DND-41 (cell line): ENCODE results near the gene ZNF701.
"Not testable (repeated sequence)": the region's sequence is repeated elsewhere in the genome, so short reads cannot be mapped to it uniquely, and the experiment has no call there.

Experiments
- ATAC-seq: fragments of 200-7000 bp; cut with Tn5 transposase; 3 replicates; pipeline ENCODE4 v1.9.1; 2021; ENCODE audit warnings: low read depth; ENCODE audit not compliant: insufficient read depth
- DNase-seq: peaks from one replicate; pipeline ENCODE4 v3.0.0-alpha.2; 2020
- H2AFZ ChIP-seq: 2 replicates; pipeline ENCODE4 v1.6.0; 2012; ENCODE audit warnings: low read depth, low read length
- H3K27ac ChIP-seq: 2 replicates; pipeline ENCODE4 v1.5.1; 2012; ENCODE audit warnings: low read length, inconsistent platforms
- H3K27me3 ChIP-seq: fragments of 200-600 bp; sonication (generic); 2 replicates; pipeline ENCODE4 v1.6.0; 2012; ENCODE audit warnings: low read length, mild to moderate bottlenecking, inconsistent platforms; ENCODE audit not compliant: insufficient read depth, poor library complexity
- H3K36me3 ChIP-seq: 2 replicates; pipeline ENCODE4 v1.5.1; 2012; ENCODE audit warnings: low read length, inconsistent platforms; ENCODE audit not compliant: insufficient read depth
- H3K4me1 ChIP-seq: 2 replicates; pipeline ENCODE4 v1.5.1; 2012; ENCODE audit warnings: mild to moderate bottlenecking, low read length; ENCODE audit not compliant: insufficient read depth
- H3K4me2 ChIP-seq: 2 replicates; pipeline ENCODE4 v1.6.0; 2012; ENCODE audit warnings: mild to moderate bottlenecking, moderate library complexity, low read length, inconsistent platforms; ENCODE audit not compliant: insufficient read depth
- H3K4me3 ChIP-seq, 2 experiments: fragments of 200-600 bp in 1 of 2; shearing (Covaris generic) in 1 of 2; 2 replicates each; pipeline ENCODE4 v1.5.1; 2012 to 2016; ENCODE audit warnings: inconsistent platforms in 2 of 2, low read length in 2 of 2, mild to moderate bottlenecking in 2 of 2, low read depth in 1 of 2, moderate library complexity in 1 of 2
- H3K79me2 ChIP-seq: 2 replicates; pipeline ENCODE4 v1.6.0; 2012; ENCODE audit warnings: low read length, inconsistent platforms; ENCODE audit not compliant: insufficient read depth
- H3K9ac ChIP-seq: 2 replicates; pipeline ENCODE4 v1.6.0; 2012; ENCODE audit warnings: low read depth, mild to moderate bottlenecking, inconsistent platforms, low read length, moderate library complexity
- H3K9me3 ChIP-seq: 2 replicates; pipeline ENCODE4 v1.5.1; 2012; ENCODE audit warnings: low read length, moderate library complexity, mild to moderate bottlenecking, inconsistent platforms; ENCODE audit not compliant: insufficient read depth, severe bottlenecking
- H4K20me1 ChIP-seq: 2 replicates; pipeline ENCODE4 v1.6.0; 2012; ENCODE audit warnings: low read length; ENCODE audit not compliant: insufficient read depth
- CTCF ChIP-seq: IDR thresholded peaks from 2 replicates; pipeline ENCODE4 v1.5.1; 2012; ENCODE audit warnings: borderline replicate concordance, low read length, moderate library complexity, mild to moderate bottlenecking; ENCODE audit not compliant: poor library complexity, severe bottlenecking; ENCODE audit errors: extremely low read depth
- EZH2 ChIP-seq: IDR thresholded peaks from 3 replicates; pipeline ENCODE4 v1.6.1; 2012; ENCODE audit warnings: borderline replicate concordance, low read depth, mild to moderate bottlenecking, moderate library complexity, low read length, inconsistent platforms; ENCODE audit not compliant: severe bottlenecking

ZNF701 gene

GRCh38 chr19:52533901-52534300 is 36.2 kb upstream of the ZNF701 start:
- TF ChIP-seq CTCF (no peak), EZH2 (no peak)
- H3K79me2 ChIP-seq = peaks cover 84% of the 10 kb centered on the region
- peaks cover 10% of the 10 kb centered on the region; the same call in 1 of the 2 replicates for H4K20me1 ChIP-seq
- peaks cover 42% of the 10 kb centered on the region for H3K4me1 ChIP-seq
- no peaks in the 10 kb centered on the region for H3K27me3 ChIP-seq
- no peak for ATAC-seq
- H3K9ac ChIP-seq = no peak overlapping the region
- no peak overlapping the region for H3K27ac ChIP-seq
- H3K9me3 ChIP-seq = no peaks in the 10 kb centered on the region
- H3K36me3 ChIP-seq = peaks cover 8% of the 10 kb centered on the region; the same call in 1 of the 2 replicates
- no peak overlapping the region for H2AFZ ChIP-seq
- H3K4me2 ChIP-seq = peak overlapping the region; percentile 95
- no peak for DNase-seq
- H3K4me3 ChIP-seq = no peak overlapping the region

- Histone ChIP-seq H3K4me2 (peak overlapping the region; percentile 95), H3K27ac (peak overlapping the region; percentile 64), H3K4me3 (peak overlapping the region; percentile 48 to 75), H2AFZ (peak overlapping the region; percentile 67), H3K36me3 (peaks cover 10% of the 10 kb centered on the region; the same call in 1 of the 2 replicates), H3K79me2 (peaks cover 84% of the 10 kb centered on the region), H4K20me1 (peaks cover 14% of the 10 kb centered on the region; the same call in 1 of the 2 replicates), H3K9ac (peak overlapping the region; percentile 75), H3K4me1 (peaks cover 37% of the 10 kb centered on the region)
- not testable (repeated sequence) for H3K27me3 ChIP-seq, H3K9me3 ChIP-seq
- DNase-seq (peak; percentile 70), ATAC-seq (peak; percentile 30)
These were observed 34.7 kb upstream of the ZNF701 start for GRCh38 chr19:52535385-52535770.

- TF ChIP-seq EZH2 (no peak), CTCF (no peak)
- Histone ChIP-seq H3K4me1 (peaks cover 37% of the 10 kb centered on the region), H4K20me1 (peaks cover 14% of the 10 kb centered on the region; the same call in 1 of the 2 replicates), H3K9ac (peak overlapping the region; percentile 75), H3K79me2 (peaks cover 84% of the 10 kb centered on the region), H3K4me3 (peak overlapping the region; percentile 48 to 75), H3K36me3 (peaks cover 10% of the 10 kb centered on the region; the same call in 1 of the 2 replicates), H3K27ac (peak overlapping the region; percentile 89), H3K27me3 (no peaks in the 10 kb centered on the region), H3K9me3 (no peaks in the 10 kb centered on the region), H3K4me2 (peak overlapping the region; percentile 95), H2AFZ (peak overlapping the region; percentile 85)
- peak; percentile 96 for DNase-seq
- ATAC-seq = peak; percentile 92
These were observed 34.2 kb upstream of the ZNF701 start for GRCh38 chr19:52535771-52536447.

- DNase-seq (peak; percentile 73), ATAC-seq (peak; percentile 59)
- Histone ChIP-seq H3K27ac (peak overlapping the region; percentile 89), H3K36me3 (peaks cover 12% of the 10 kb centered on the region), H3K4me3 (peak overlapping the region; percentile 48 to 75), H3K4me1 (peaks cover 37% of the 10 kb centered on the region), H3K79me2 (peaks cover 86% of the 10 kb centered on the region), H4K20me1 (peaks cover 14% of the 10 kb centered on the region; the same call in 1 of the 2 replicates), H3K9me3 (no peaks in the 10 kb centered on the region), H3K27me3 (no peaks in the 10 kb centered on the region), H3K4me2 (peak overlapping the region; percentile 95), H2AFZ (peak overlapping the region; percentile 85), H3K9ac (peak overlapping the region; percentile 75)
- TF ChIP-seq EZH2 = no peak
- no peak for TF ChIP-seq CTCF
These were observed 33.7 kb upstream of the ZNF701 start for GRCh38 chr19:52536448-52536800.

DNA sequence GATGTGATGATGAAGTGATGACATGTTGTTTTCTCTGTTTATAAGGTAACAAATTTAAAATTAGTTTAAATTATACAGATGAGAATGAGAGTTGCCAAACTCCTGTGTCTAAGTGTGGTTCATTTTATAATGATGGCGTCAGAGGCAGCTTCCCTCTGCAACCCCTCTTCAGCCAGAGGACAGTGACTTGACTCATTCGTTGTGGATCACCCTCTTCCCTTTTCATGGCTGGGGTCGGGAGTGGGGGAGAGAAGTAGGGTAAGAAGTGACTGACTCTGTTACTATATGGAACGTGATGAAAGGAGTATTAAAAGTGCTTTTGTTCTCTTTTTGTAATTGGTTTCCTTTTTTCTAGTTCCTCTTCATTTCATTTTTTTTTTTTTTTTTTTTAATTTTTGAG is 31.3 kb upstream of the ZNF701 start:
- Histone ChIP-seq H3K36me3 (peaks cover 17% of the 10 kb centered on the region), H4K20me1 (peaks cover 18% of the 10 kb centered on the region; the same call in 1 of the 2 replicates), H3K79me2 (peaks cover 84% of the 10 kb centered on the region), H3K4me1 (peaks cover 39% of the 10 kb centered on the region)
- not testable (repeated sequence) for H3K4me3 ChIP-seq, H3K9me3 ChIP-seq, H3K27me3 ChIP-seq, H3K27ac ChIP-seq, DNase-seq, ATAC-seq, H2AFZ ChIP-seq, H3K9ac ChIP-seq, H3K4me2 ChIP-seq
